Skin epidermis (tissue), 12 donors: ENCODE measurements around the gene XK.
A peak's percentile ranks its signal among the peaks of the same experiment; 100 is the strongest.

Experiments used
- H3K27ac ChIP-seq, 21 experiments: fragments of 200-600 bp; sonication (generic) in 11 of 21; one replicate each; pipeline ENCODE4 v1.5.0; 2020; ENCODE audit warnings: mild to moderate bottlenecking in 3 of 21, inconsistent platforms in 2 of 21, moderate library complexity in 2 of 21
- H3K4me3 ChIP-seq, 7 experiments: fragments of 200-600 bp; sonication (generic) in 2 of 7; one replicate each; pipeline ENCODE4 v1.5.0; 2020; ENCODE audit warnings: inconsistent platforms in 2 of 7, mild to moderate bottlenecking in 2 of 7, moderate library complexity in 1 of 7

The XK gene

DNA sequence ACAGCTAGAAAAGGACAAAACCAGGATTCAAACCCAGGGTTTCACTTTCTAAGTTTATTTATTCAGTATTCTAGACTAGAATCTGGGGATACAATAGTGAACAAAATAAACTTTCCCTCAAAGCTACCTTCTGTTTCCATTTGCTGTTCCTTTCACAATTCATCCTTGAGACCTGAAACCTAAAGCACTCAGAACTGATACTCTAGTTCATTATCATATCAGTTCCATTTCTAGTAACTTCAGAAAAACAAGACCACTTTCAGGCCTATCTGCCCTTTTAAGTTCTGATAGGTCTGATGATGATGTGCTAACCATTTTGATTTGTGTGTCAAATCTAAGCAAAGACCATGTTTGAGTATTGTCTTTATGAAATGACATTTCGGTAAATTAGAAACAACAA lies 7.8 kb upstream of the XK start:
- H3K4me3 ChIP-seq: no peak overlapping the region

DNA sequence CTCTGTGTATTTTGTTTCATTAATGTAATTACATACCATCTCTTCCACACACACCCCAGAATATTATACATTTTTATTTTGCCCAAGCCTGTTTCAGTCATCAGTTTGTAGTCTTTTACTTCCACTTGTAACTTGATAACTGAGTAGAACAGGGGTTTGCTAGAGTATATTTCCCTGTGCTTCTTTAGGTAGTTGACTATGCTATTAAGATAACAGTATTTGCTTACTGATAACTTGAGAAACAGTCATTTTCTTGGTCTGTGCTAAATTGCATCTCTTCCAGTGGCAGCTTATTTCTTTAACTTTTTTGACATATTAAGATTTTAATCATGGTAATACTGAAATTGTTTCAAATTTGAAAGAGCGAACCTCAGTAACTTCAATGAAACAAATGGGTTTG lies 7.0 kb upstream of the XK start:
- Histone ChIP-seq H3K27ac (no peak overlapping the region), H3K4me3 (no peak overlapping the region)

More for the DNA sequence above, 7.8 kb upstream of the XK start:
- H3K27ac ChIP-seq: no peak overlapping the region

DNA sequence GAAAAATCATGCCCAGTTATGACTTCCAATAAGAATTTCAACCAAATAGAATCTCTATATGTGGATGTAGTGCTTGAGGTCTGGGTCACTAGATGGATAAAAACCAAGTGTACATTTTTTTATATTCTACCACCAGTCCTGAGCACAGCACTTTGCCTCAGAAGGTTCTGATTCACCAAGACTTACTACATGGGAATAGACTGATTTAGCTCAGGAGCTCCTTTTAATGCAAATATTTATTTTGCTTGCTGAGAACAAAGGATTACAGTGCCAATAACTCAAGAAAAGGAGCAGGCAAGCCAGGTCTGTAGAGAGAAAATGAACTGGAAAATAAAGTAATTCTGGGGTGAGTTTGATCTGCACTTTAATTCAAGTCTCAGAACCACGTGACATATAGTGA lies 6.4 kb upstream of the XK start:
- Histone ChIP-seq H3K4me3 (no peak overlapping the region), H3K27ac (no peak overlapping the region)

- H3K4me3 ChIP-seq: no peak overlapping the region
- no peak overlapping the region for H3K27ac ChIP-seq
Observed at GRCh38 chrX:37679888-37680287, 5.7 kb upstream of the XK start.

GRCh38 chrX:37684426-37684825 lies 1.2 kb upstream of the XK start:
- no peak overlapping the region for H3K4me3 ChIP-seq
- no peak overlapping the region for H3K27ac ChIP-seq

DNA sequence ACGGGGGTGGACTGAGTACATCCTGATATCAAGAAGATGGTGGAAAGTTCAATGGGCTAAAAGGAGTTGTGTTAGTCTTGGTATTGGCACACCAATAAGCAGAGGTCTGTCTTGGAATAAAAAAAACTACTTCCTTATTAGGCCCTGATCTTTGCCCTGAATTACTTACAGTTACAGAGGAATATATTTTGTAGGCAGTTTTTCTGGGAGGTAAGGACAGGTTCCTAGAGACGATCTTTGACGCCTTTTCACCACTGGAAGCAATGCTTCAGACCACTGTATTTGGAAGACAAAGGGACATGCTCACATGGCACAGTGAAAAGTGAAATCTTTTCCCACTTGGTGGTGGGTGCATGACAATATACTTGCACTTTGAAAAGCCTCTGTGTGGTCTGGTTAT lies 618 bp upstream of the XK start:
- no peak overlapping the region for H3K27ac ChIP-seq
- peak overlapping the region in 2 of 7 experiments; percentile 17 to 39 for H3K4me3 ChIP-seq

DNA sequence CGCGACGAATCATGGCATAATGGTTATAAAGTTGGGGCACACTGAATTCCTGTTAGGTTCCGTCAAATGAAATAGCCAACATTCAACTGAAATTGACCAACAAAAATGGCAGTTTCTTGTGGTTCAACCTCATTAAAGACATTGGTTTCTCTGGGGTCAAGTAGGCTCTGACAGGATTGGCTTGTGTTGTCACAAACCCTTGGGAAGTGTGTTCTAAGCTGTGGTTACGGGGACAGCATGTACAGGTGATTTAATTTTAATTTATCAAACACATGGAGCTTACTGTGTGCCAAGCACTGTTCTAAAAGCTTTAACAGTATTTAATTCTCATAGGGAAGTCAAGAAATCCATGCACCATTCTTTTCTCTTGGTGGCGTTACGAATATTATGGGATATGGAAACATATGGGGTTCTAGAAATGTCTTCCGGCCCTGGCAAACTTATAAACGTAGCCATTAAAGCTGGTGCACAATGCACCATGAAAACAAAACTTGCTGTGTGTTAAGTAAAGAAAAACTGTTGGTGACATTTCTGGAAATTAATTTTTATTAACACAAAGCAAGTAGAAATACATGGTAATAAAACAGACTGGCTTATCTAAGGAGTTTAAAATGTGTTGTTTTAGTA lies 891 bp downstream of the XK start:
- no peak overlapping the region for H3K27ac ChIP-seq

DNA sequence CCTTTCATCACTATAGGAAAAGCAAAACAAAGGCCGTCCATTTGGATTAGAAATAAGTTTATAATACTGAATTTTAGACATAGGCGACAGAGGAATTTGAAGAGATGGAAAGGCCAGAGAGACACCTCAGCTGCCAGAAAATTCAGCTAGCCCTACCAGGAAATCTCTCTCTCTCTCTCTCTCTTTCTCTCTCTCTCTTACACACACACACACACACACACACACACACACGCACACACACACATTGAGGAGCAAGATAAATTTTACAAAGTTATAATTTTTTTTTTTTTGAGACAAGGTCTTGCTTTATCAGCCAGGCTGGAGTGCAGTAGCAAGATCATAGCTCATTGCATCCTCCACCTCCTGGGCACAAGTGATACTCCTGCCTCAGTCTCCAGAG lies 1.4 kb downstream of the XK start:
- no peak overlapping the region for H3K4me3 ChIP-seq

More for the DNA sequence above, 891 bp downstream of the XK start:
- H3K4me3 ChIP-seq: peak overlapping the region in 2 of 7 experiments; percentile 39 to 44

GRCh38 chrX:37690119-37690518 lies 4.5 kb downstream of the XK start:
- no peak overlapping the region for H3K4me3 ChIP-seq
- H3K27ac ChIP-seq: no peak overlapping the region

More for the DNA sequence above, 1.4 kb downstream of the XK start:
- no peak overlapping the region for H3K27ac ChIP-seq

GRCh38 chrX:37692918-37693317 lies 7.3 kb downstream of the XK start:
- no peak overlapping the region for H3K4me3 ChIP-seq
- no peak overlapping the region for H3K27ac ChIP-seq

DNA sequence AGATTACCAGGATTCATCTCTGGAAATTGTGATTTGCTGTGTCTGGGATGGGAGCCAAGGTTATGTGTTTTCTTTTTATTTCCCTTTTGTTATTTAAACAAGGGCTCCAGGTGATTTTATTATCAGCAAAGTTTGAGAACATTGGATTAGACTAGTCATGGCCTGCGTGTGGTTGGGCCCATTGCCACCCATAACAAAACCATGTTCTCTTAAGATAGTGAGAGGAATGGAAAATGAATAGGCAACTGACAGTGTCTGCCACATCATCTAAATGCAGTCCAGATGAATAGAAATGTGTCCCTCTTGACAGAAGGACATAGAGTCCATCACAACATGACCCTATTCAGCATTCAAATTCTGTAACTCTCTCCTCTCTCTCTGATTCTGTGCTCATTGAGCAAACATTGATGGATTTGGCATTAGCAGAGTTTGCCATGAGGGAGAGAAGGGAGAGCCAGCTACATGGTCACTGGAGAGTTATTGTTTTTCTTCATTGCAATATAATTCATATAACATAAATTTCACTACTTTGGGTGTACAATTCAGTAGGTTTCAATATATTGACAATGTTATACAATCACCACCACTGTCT lies 11.7 kb downstream of the XK start:
- H3K27ac ChIP-seq: no peak overlapping the region
- H3K4me3 ChIP-seq: no peak overlapping the region

- Histone ChIP-seq H3K4me3 (no peak overlapping the region), H3K27ac (no peak overlapping the region)
Observed at GRCh38 chrX:37701588-37701987, 16.0 kb downstream of the XK start.

- Histone ChIP-seq H3K27ac (no peak overlapping the region), H3K4me3 (no peak overlapping the region)
Observed at GRCh38 chrX:37711991-37712390, 26.4 kb downstream of the XK start.

GRCh38 chrX:37712458-37712857 lies 26.9 kb downstream of the XK start:
- Histone ChIP-seq H3K4me3 (no peak overlapping the region), H3K27ac (no peak overlapping the region)

GRCh38 chrX:37714479-37714878 lies 28.9 kb downstream of the XK start:
- no peak overlapping the region for H3K27ac ChIP-seq

GRCh38 chrX:37716602-37717001 lies 31.0 kb downstream of the XK start:
- Histone ChIP-seq H3K27ac (no peak overlapping the region), H3K4me3 (no peak overlapping the region)

More at GRCh38 chrX:37714479-37714878, 28.9 kb downstream of the XK start:
- H3K4me3 ChIP-seq: no peak overlapping the region

DNA sequence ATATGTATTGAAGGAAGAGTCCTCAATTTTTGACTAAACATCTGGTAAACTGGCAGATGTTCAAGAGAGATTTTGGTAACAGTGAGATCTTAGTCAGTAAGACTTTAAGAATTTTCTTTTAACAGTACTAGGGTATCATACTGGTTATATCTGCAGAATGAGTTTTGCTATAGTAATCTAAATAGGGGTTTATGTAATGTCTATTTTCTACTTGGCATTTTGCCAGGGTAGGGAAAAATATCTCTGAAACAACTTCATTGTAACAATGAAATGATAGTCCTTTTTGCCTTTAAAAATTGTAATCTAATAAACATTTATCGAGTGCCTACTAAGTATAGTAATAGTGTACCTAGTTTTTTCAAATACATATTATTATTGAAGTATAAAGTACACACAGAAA lies 32.1 kb downstream of the XK start:
- Histone ChIP-seq H3K4me3 (no peak overlapping the region), H3K27ac (no peak overlapping the region)

GRCh38 chrX:37722595-37722994 lies 37.0 kb downstream of the XK start:
- no peak overlapping the region for H3K4me3 ChIP-seq
- H3K27ac ChIP-seq: no peak overlapping the region

- Histone ChIP-seq H3K4me3 (no peak overlapping the region), H3K27ac (no peak overlapping the region)
Observed at GRCh38 chrX:37726346-37726745, 40.8 kb downstream of the XK start.

DNA sequence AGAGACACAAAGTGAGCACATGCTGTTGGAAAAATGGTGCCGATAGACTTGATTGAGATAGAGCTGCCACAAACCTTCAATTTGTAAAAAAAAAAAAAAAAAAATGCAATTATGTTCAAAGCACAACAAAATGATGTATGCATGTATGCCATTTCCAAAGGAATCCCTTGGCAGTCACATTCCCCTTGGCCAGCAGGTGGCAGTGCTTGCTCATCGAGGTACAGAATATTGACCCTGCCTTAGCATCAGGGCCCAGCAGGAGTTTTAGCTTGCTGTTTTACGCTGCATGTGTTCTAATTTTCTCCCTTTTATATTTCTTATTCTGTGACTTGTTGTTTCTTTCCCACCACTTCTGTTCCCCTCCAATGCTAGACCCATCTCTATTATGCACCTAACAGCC lies 59.8 kb downstream of the XK start:
- Histone ChIP-seq H3K27ac (no peak overlapping the region), H3K4me3 (no peak overlapping the region)

GRCh38 chrX:37745835-37746217 lies 60.2 kb downstream of the XK start:
- no peak overlapping the region for H3K4me3 ChIP-seq
- peak overlapping the region in 2 of 21 experiments; percentile 6 to 44 for H3K27ac ChIP-seq
